MM.1S (cell line): ENCODE data around the gene CHST9.
"Not testable (repeated sequence)": the region's sequence is repeated elsewhere in the genome, so short reads cannot be mapped to it uniquely, and the experiment has no call there.

Experiments used
- DNase-seq: peaks from one replicate; pipeline ENCODE4 v3.0.0-alpha.2; 2015
- H2AFZ ChIP-seq: fragments of 300-600 bp; sonication (generic); 2 replicates; pipeline ENCODE4 v1.6.0; 2016; ENCODE audit warnings: antibody characterized with exemption, low read length
- H3F3A ChIP-seq: fragments of 300-600 bp; sonication (generic); 2 replicates; pipeline ENCODE4 v1.6.1; 2016; ENCODE audit warnings: mild to moderate bottlenecking, antibody characterized with exemption, low read length, moderate library complexity, mixed read lengths; ENCODE audit not compliant: insufficient read depth
- H3K27ac ChIP-seq: fragments of 300-600 bp; sonication (generic); 2 replicates; pipeline ENCODE4 v1.5.1; 2016; ENCODE audit warnings: mild to moderate bottlenecking, low read length
- H3K27me3 ChIP-seq: fragments of 300-600 bp; sonication (generic); replicated peaks from 2 replicates; pipeline ENCODE4 v1.6.0; 2016; ENCODE audit warnings: low read length; ENCODE audit not compliant: insufficient read depth
- H3K36me3 ChIP-seq: fragments of 300-600 bp; sonication (generic); replicated peaks from 2 replicates; pipeline ENCODE4 v1.6.1; 2016; ENCODE audit warnings: mild to moderate bottlenecking, low read length, mixed read lengths; ENCODE audit not compliant: insufficient read depth
- H3K4me1 ChIP-seq: fragments of 300-600 bp; sonication (generic); 2 replicates; pipeline ENCODE4 v1.6.1; 2016; ENCODE audit warnings: low read length, mixed read lengths
- H3K4me2 ChIP-seq: fragments of 300-600 bp; sonication (generic); 2 replicates; pipeline ENCODE4 v1.6.0; 2016; ENCODE audit warnings: low read depth, low read length
- H3K4me3 ChIP-seq: fragments of 300-600 bp; sonication (generic); 2 replicates; pipeline ENCODE4 v1.5.1; 2016; ENCODE audit warnings: low read length, mixed read lengths
- H3K79me2 ChIP-seq: fragments of 300-600 bp; sonication (generic); 2 replicates; pipeline ENCODE4 v1.6.1; 2016; ENCODE audit warnings: mixed run types, low read length, mixed read lengths
- H3K9ac ChIP-seq: fragments of 300-600 bp; sonication (generic); 2 replicates; pipeline ENCODE4 v1.6.1; 2016; ENCODE audit warnings: low read length, mixed read lengths
- H3K9me2 ChIP-seq: fragments of 300-600 bp; sonication (generic); replicated peaks from 2 replicates; pipeline ENCODE4 v1.6.1; 2016; ENCODE audit warnings: mild to moderate bottlenecking, low read length, mixed read lengths; ENCODE audit not compliant: insufficient read depth
- H3K9me3 ChIP-seq: fragments of 300-600 bp; sonication (generic); replicated peaks from 2 replicates; pipeline ENCODE4 v1.6.1; 2016; ENCODE audit warnings: mild to moderate bottlenecking, low read length, mixed read lengths; ENCODE audit not compliant: insufficient read depth
- H4K20me1 ChIP-seq: fragments of 300-600 bp; sonication (generic); 2 replicates; pipeline ENCODE4 v1.6.1; 2016; ENCODE audit warnings: mild to moderate bottlenecking, low read length, moderate library complexity, mixed read lengths; ENCODE audit not compliant: insufficient read depth
- EZH2 ChIP-seq: fragments of 300-600 bp; sonication (generic); optimal IDR thresholded peaks from 2 replicates; pipeline ENCODE3; 2017; ENCODE audit warnings: low read depth, mild to moderate bottlenecking, antibody characterized with exemption, low read length, mixed read lengths
- EZH2phosphoT487 ChIP-seq: fragments of 300-600 bp; sonication (generic); IDR thresholded peaks from 2 replicates; pipeline ENCODE4 v1.6.1; 2018; ENCODE audit warnings: antibody characterized with exemption, low read length
- TF ChIP-seq, protein P1 (sequence below): fragments of 300-600 bp; sonication (generic); IDR thresholded peaks from 2 replicates; pipeline ENCODE4 v1.5.1; 2016; ENCODE audit warnings: antibody characterized with exemption, low read length, mixed read lengths

Gene CHST9

DNA sequence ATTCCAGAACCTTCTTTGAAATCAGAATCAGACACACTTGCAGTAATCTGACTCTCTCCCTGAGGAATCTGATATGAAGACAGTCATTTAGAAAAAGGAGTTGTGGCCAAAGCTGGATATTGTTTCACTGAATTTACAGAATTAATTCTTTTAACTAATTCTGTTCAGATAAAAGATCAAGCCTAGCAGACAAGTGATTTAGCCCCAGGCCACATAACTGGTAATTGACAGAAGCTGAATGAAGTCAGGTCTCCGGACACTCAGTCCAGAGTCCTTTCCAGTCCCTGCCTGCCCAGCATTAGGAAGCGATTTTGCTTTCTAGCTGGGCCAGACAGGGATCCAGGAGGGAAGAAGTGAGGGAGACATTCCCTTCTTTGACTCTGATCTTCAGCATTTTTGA lies 208.9 kb downstream of the CHST9 start:
- H3K79me2 ChIP-seq = no peaks in the 10 kb centered on the region
- TF ChIP-seq, protein P1, sequence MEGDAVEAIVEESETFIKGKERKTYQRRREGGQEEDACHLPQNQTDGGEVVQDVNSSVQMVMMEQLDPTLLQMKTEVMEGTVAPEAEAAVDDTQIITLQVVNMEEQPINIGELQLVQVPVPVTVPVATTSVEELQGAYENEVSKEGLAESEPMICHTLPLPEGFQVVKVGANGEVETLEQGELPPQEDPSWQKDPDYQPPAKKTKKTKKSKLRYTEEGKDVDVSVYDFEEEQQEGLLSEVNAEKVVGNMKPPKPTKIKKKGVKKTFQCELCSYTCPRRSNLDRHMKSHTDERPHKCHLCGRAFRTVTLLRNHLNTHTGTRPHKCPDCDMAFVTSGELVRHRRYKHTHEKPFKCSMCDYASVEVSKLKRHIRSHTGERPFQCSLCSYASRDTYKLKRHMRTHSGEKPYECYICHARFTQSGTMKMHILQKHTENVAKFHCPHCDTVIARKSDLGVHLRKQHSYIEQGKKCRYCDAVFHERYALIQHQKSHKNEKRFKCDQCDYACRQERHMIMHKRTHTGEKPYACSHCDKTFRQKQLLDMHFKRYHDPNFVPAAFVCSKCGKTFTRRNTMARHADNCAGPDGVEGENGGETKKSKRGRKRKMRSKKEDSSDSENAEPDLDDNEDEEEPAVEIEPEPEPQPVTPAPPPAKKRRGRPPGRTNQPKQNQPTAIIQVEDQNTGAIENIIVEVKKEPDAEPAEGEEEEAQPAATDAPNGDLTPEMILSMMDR = no peak
- TF ChIP-seq EZH2 = no peak
- no peak for TF ChIP-seq EZH2phosphoT487
- H4K20me1 ChIP-seq = no peaks in the 10 kb centered on the region
- no peak overlapping the region for H3K4me2 ChIP-seq
- no peaks in the 10 kb centered on the region for H3K36me3 ChIP-seq
- no peak for DNase-seq
- H3K9me3 ChIP-seq = no peaks in the 10 kb centered on the region
- H3K4me1 ChIP-seq = peaks cover 11% of the 10 kb centered on the region
- no peak overlapping the region for H2AFZ ChIP-seq
- no peaks in the 10 kb centered on the region for H3K27me3 ChIP-seq
- peaks cover 10% of the 10 kb centered on the region; the same call in 1 of the 2 replicates for H3F3A ChIP-seq
- no peak overlapping the region for H3K27ac ChIP-seq
- no peaks in the 10 kb centered on the region for H3K9me2 ChIP-seq
- H3K4me3 ChIP-seq = no peak overlapping the region
- H3K9ac ChIP-seq = no peak overlapping the region

DNA sequence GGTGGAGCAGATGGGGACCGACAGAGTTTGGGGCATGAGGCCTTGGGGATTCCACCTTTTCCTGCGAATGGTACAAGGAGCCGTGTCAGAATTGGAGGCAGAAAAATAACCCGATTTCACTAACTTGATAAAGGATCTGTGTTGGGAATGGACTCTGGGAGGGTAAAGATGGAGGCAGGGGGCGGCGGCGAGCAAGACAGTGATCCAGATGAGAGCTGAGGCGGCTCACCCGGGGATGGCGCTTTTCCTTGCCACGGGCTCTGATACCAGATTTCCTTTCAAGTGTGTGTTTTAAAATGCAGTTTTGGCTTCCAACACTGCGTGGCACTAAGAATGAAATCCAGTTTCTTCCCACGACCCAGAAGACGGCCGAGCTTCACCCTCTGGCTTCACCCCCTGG lies 212.6 kb downstream of the CHST9 start:
- H3K79me2 ChIP-seq, H3K9me2 ChIP-seq, H3K27me3 ChIP-seq, H3F3A ChIP-seq, H3K9me3 ChIP-seq, H3K4me1 ChIP-seq, H4K20me1 ChIP-seq, H3K36me3 ChIP-seq, H3K9ac ChIP-seq, H3K27ac ChIP-seq, DNase-seq, H3K4me2 ChIP-seq, H2AFZ ChIP-seq, H3K4me3 ChIP-seq: not testable (repeated sequence)

DNA sequence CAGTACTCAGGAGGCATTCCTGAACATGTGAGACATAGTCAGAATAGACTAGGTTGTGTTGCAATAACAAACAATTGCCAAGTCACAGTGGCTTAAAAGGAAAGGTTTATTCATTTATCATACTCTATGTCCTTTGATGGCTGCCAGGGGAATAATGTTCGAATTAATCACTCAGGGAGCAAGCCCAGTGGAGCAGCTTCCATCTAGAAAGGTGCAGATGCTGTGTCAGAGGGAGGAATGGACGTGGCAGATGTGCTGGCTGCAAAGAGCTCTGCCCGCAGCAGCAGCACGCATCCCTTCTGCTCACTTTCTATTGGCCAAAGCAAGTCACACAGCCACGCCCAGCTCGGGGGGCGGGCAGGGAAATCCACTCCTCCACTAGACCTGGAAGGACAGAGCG lies 213.7 kb downstream of the CHST9 start:
- Histone ChIP-seq H3K4me2 (no peak overlapping the region), H3K79me2 (no peaks in the 10 kb centered on the region), H3K36me3 (no peaks in the 10 kb centered on the region), H3K9me3 (no peaks in the 10 kb centered on the region), H3F3A (no peaks in the 10 kb centered on the region), H3K27ac (no peak overlapping the region), H3K4me1 (no peaks in the 10 kb centered on the region), H3K4me3 (no peak overlapping the region), H3K9me2 (no peaks in the 10 kb centered on the region), H2AFZ (no peak overlapping the region), H3K27me3 (no peaks in the 10 kb centered on the region), H3K9ac (no peak overlapping the region), H4K20me1 (no peaks in the 10 kb centered on the region)
- TF ChIP-seq, protein P1 = no peak
- TF ChIP-seq EZH2 (no peak), EZH2phosphoT487 (no peak)
- DNase-seq = no peak

DNA sequence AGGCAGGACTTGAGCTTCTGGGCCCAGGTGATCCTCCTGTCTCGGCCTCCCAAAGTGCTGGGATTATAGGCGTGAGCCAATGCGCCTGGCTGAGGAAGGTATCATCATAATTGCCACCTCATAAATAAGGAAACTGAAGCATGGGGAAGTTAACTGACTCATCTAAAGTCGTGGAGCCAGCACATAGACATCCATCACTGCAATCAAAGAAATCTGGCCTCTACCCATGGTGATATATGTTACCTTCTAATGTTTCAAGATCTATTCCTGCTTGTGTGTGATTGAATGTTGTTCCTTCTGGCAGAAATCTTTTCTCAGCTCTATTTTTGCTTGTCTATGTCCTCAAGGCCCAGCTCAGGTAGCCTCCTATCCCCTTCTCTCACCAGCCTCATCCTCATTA lies 214.5 kb downstream of the CHST9 start:
- no peaks in the 10 kb centered on the region for H3K4me1 ChIP-seq
- H3K79me2 ChIP-seq = no peaks in the 10 kb centered on the region
- no peaks in the 10 kb centered on the region for H3K27me3 ChIP-seq
- H3K27ac ChIP-seq = no peak overlapping the region
- no peak overlapping the region for H3K9ac ChIP-seq
- H2AFZ ChIP-seq = no peak overlapping the region
- no peaks in the 10 kb centered on the region for H4K20me1 ChIP-seq
- no peaks in the 10 kb centered on the region for H3K36me3 ChIP-seq
- H3K4me2 ChIP-seq = no peak overlapping the region
- no peak for DNase-seq
- TF ChIP-seq EZH2 (no peak), EZH2phosphoT487 (no peak)
- TF ChIP-seq, protein P1 = no peak
- H3K9me2 ChIP-seq = no peaks in the 10 kb centered on the region
- H3K9me3 ChIP-seq = no peaks in the 10 kb centered on the region
- no peaks in the 10 kb centered on the region for H3F3A ChIP-seq
- H3K4me3 ChIP-seq = no peak overlapping the region
